HG02623 (cell line): ENCODE data around the gene SH3BP4.

ENCODE experiments used
- ATAC-seq: cut with Tn5 transposase; IDR thresholded peaks from one replicate; pipeline ENCODE4 v1.9.1; 2021; ENCODE audit warnings: moderate library complexity; ENCODE audit not compliant: unreplicated experiment

SH3BP4 gene

DNA sequence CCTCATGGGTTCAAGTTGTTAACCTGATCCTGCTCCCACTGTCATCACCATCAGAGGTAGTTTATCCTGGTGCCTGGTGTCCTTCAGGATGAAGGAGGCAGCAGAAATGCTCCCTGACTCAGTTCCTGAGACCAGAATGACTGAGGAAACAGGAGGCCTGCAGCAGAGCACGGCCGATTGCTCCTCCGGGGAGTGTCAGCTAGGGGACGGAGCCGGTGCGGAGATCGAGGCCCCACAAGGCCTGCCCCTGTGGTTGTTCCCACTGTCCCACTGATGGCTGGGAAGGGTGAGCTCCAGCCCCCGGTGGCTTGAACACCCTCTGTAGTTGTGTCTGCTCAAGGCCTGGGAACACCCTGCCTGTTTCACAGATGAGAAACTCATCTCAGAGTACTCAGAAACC, 45.6 kb downstream of the SH3BP4 start:
- ATAC-seq: no peak

DNA sequence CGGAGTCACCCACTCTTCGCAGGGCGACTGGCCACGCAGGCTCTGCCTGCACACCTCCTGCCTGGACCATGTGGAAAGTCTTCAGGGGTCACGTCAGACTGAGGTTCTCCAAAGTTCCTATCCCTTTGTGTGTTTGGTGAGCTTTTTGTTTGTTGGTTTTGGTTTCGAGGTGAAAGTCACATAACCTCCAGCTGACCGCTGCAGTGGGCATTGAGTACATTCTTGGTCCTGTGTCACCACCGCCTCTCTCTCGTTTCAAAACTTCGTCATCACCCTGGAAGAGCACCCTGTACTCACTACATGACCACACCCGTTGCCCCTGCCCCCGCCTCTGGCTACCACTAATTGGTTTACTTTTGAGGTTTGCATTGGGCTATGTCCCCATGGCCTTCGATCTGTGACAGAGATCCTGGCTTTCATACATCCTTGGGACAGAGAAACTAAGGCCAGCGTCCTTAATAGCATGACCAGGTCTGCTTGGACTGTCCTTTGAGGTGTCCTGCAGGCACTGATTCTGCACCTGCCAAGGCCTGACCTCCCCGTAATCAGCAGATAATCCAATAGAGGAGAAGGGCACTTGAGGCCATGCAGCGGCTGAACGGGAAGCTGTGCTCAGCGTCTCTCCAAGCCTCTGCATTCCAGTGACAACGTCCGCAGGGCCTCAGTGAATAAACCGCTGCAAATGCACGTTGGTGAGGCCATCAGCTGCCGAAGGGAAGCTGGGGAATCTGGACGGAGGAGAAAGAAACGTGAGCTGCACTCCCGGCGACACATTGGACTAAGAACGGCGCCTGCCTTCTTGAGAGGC, 46.8 kb downstream of the SH3BP4 start:
- ATAC-seq: no peak

DNA sequence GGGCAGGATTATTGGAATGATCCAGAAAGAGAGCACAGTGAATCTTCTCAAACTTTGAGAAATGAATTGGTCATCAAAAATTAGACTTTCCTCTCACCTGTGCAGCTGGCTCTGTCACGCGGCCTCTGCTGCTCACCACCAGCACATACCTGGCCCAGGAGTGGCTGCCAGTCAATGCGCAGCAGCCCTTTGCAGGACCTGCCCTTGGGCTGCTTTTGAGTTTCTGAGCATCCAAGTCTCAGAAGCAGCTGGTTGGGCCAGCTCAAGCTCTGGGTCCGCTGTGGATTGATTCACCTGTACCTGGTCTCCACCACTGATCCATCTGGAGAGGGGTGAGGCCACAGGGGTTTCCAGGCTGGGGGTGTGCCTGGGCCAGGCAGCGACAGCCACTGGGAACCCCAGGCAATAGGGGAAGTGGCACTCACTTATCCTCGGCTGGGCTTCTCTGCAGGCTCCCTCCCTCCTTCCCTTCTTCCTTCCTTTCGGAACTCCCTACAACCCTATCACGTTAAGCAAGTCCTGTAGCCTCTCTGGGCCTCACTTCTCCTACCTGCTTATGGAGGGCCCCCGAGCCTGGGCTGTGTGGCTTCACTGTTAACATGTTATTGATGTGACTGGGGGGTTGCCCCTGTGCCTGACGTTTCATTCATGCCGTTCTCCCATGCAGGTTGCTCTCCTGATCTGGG, 48.1 kb downstream of the SH3BP4 start:
- ATAC-seq: no peak

DNA sequence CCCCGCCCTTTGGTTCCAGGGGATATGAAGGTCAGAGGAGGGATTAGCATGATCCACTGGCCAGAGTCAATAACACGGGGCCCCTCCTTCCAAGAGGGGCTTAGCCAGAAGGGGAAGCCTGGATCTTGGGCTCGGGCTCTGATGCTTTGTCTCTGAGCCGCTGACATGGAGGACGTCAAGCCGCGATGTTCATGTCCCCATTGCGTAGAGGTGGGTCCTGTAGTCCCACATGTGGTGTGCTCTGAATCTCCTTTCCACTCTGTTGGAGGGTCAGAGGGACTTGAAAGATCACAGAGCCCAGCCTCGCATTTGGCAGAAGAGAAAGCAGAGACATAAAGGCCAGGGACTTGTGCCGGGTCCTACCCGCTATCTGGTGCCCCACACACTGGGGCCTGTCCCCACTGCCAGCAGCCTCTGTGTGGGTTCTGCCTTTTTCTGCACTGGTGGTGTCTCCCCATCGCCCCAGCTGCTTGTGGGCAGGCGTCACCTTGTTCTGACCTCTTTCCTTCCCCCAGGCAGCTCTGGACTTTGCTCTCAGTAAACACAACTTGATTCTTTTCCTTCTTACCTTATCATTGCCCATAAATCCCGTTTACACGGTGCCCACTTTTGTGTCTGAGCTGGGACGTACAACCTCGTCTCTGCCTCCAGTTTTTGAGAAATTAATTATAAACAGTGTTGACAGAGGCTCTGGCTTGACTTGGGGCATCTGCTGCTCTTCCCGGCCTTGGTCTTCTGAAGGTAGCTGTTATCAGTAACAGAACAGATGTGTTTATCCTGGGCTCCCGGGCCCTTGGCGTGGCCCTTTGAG, 48.8 kb downstream of the SH3BP4 start:
- ATAC-seq: no peak

DNA sequence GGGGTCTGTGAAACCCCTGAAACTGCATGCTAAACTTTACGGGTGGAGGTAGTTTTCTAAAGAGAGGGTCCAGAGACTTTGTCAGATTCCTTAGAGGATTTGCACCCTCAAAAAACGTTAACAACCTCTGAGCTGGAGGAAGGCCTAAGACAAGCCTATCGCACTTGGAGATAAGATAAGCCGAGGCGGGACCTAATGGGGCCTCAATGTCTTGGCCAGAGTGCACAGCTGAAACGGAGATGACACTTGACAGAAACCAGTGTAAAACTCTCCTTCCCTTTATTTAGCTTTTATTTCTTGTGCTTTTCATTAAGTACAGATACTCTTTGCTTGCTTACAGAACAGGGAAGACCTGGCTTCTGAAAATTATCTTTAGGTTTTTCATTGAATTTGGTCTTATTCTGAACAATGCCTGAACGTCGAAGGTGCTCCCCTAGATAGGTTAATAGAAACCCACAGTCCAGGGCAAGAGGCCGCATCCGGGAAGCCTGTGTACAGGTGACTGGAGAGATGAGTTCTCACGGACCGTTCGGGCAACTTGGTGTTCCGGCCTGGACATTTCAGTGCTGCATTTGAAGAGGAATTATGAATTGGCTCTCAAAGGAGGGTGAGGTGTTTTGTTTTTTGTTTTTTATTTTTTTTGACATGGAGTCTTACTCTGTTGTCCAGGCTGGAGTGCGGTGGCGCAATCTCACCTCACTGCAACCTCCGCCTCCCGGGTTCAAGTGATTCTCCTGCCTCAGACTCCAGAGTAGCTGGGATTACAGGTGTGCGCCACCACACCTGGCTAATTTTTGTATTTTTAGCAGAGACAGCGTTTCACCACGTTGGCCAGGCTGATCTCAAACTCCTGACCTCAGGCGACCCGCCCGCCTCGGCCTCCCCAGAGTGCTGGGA, 49.7 kb downstream of the SH3BP4 start:
- no peak for ATAC-seq

DNA sequence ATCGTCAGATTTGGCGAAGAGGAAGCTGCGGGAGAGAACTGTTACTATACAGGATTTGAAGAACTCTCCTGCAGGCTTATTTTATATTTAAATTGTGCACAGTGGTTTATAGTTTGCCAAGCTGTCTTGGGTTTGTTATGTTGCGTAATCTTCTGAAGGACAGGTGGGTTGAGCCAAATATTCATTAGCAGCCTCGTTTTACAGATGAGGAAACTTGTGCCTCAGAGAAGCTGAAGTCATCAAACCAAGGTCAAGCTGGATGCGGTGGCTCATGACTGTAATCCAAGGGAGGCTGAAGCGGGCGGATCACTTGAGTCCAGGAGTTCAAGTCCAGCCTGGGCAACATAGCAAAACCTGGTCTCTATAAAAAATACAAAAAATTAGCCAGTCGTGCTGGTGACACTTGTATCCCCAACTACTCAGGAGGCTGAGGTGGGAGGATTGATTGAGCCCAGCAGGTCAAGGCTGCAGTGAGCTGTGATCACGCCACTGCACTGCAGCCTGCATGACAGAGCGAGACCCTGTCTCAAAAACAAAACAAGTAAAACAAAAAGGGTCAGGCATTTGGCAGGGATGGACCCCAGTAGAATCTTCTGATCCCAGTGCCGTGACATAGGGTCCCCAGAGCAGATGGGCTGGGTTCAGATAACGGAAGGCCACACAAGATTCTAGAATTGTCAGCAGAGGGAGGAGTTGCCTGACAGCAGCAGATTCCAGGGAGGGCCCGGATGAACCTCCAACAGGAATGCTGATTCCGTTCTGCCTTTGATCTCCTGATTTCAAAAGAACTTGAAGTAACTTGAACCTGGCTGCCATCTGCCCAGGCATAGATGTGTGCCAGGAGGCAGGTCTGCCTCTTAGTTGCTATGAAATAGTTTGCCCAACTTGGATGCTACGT, 50.6 kb downstream of the SH3BP4 start:
- ATAC-seq: no peak

DNA sequence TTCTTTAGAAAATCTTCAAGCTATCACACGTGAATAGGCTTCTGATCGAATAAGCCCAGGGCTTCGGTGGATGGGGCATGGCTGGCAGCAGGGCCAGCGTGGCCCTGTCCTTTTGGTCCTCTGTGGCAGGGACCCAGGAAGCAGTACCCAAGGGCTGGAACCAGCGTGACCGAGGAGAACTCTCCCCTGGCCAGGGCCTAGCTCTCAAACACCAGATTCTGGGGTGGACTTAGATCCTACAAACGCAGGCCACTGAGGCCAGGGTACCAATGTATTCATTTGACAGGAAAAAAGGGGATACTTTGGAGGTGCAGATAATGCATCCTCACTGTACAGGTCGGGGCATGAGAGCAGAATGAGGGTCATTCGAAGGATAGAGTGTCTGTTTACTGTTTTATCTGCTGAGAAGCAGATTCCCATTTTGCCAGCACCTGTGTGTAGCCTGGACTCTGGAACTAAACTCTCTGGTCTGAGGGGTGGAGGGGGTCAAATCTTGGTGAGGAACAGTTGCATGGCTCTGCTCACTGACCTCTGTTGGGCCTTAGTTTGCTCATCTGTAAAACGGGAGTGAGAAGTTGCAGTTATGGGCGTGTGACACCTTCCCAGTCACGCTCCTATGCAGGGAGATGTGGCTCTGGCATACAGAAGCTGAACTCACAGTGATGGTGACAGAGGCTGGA, 51.4 kb downstream of the SH3BP4 start:
- no peak for ATAC-seq

DNA sequence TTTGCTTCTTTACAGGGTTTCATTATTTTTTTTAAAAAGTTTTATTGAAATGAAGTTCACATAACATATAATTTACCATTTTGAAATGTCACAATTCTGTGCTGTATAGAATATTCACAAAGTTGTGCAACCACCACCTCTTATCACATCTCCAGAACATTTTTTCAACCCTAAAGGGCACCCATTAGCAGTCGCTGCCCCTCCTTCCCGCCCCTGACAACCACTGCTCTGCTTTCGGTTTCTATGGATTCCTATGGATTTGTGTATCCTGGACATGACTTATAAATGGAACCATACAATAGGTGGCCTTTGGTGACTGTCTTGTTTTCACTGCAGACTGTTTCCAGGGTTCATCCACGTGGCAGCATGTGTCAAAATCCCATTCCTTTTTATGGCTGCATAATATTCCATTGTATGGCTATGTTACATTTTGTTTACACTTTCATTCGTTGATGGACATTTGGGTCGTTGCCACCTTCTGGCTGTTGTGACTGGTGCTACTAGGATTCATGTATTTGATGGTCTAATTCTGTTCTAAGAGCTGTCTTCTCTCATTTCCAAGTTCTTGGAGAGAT, 52.6 kb downstream of the SH3BP4 start:
- ATAC-seq: no peak

DNA sequence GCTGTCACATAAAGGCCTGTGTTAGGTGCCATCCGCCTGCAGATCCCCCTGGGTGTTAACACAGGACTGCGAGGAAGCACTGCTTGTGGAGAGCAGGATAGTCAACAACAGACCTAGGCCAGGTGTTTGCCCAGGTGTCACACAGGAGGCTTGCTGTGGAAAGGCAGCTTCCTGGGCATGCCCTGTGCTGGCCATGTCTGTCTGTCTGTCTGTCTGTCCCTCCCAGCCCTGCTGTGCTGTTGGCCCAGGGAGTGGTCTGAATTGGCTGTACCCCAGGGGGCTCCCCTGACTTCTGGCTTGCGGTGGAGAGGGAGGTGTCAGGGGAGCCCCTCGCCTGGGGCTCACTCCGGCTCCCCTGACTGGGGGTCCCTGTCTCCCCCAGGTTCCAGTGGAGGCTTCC, 53.2 kb downstream of the SH3BP4 start:
- ATAC-seq: no peak

DNA sequence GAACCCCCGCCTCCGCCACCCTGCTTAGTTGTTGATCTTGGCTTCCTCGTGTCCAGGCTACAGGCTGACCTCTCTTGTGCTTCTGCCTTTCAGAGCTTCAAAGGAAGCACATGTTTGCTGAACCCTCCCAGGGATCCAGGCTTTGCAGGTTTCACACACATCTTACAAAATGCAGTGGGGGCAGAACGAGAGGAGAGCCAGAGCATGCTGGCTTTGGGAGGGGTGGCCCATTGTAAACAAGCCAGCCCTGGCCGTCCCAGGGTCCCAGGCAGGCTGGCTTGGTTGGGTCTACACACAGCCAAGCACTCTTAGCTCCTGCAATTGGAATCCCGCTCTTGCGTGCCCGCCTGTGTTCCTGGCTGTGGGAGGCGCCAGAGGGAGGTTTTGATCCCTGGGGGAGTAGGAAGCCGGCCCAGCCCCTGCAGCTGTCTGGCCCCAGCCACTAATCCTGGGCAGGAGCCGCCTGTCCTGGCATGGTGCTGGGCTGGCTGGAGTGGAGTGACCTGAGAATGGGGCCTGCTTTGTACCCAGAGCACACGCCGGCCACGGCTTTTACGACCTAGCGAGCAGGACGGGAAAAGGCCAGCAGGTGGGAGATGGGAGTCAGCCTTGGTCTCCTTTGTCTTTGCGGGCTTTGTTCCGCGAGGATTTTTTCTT, 53.9 kb downstream of the SH3BP4 start:
- ATAC-seq: no peak

DNA sequence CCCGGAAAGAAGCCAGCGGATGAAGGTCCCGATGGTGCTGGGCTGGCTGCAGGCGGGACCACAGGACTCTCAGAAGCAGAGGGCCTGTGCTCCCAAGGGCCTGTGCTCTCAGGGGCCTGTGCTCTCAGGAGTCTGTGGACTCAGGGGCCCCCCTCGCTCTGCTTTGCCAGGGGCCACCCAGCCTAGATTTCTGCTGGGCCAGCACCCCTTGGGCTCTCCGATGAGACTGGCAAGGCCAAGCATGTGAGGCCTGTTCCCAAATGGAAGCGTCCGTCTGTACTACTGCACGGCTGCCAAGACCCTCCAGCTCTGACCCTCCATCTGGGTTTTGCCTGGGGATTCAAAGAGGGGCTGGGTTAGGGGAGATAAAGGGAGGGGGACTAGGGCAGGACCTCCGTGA, 54.6 kb downstream of the SH3BP4 start:
- no peak for ATAC-seq

DNA sequence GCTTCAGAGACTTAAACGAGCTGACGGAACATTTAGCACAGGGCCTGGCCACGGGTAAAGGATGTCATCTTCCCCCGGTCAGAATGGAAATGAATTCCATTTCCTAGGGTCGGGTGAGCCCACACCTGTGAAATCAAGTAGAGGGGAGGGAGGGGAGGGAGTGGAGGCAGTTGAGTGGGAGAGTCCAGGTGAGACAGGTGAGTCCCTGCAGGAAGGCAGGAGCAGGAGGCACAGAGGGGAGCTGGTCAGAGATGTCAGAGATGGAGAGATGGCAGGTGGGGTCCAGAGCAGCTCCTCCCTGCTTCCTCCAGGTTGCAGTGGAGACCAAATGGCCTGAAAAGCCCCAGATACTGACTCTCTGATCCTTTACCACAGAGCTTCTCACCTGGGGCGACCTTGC, 55.2 kb downstream of the SH3BP4 start:
- no peak for ATAC-seq

DNA sequence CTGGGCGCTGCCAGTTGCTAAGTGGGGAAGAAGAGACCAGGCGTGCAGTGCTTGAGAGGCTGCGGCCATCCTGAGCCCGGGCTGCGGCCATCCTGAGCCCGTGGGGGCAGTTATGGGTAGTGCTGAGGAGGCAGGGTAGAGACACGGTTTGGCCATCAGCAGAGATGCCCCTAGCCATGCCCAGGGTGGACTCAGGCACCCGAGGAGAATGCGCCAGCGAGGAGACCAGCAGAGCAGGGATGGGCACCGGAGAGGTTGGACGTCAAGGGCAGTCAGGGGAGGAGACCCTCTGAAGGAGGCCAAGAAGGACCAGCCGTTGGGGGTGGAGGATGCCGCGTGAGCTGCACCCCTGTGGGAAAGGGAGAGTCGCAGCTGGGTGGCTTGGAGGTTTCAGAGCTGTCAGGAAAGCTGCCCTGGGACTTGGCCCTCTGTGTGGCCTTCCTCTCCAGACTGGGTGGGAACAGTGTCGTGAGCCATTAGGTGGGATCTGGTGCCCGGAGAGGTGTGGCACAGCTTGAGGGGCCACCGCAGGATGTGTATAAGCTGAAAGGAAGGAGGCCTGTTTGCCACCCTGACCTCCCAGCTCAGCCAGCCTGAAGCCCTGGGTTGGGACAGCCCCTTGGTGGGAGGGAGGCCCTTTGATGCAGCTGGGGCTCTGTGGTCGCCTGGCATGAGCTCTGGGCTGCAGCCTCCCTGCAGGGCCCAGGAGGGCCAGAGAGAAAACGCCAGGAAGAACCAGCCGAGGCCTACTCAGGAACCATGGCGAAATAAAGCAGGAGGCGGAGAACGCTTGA, 56.0 kb downstream of the SH3BP4 start:
- no peak for ATAC-seq

DNA sequence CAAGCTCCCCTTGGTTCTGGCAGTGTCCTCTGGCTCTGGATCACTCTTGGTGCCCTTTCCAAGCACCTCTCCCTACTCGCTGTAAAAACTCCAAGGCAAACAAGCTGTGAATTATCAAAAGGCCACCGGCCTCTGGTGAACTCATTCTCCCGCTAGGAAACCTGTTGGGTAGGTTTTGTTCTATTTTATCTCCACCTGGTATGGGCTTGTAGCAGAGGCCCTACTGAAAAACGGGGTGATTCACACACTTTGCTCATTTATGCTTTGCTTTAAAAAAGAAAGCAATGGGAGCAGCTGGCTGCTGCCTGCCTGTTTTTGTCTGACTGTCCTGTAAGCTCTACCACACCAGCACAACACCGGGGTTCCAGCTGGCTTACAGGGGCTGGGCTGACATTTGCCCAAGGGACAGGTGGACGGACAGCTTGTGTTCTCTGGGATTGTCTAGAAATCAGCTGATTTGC, 56.8 kb downstream of the SH3BP4 start:
- ATAC-seq: no peak

DNA sequence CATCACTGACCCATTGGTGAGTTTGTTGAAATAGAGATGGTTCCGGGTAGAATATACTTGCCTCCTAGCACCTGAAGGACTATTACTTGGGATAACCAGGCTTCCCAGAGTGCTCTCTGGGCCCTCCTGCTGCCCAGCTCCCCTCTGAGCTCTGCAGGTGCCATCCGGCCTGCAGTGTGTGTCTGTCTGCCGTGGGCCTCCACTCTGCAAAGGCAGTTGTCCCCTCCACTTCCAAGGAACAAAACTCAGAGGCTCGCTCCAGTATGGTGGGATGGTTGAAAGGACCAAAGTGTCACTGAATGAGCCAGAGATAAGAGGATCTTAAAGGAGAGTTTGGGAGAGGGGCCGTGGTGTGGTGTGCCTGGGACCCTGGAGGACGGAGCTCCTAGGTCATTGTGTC, 57.3 kb downstream of the SH3BP4 start:
- no peak for ATAC-seq

DNA sequence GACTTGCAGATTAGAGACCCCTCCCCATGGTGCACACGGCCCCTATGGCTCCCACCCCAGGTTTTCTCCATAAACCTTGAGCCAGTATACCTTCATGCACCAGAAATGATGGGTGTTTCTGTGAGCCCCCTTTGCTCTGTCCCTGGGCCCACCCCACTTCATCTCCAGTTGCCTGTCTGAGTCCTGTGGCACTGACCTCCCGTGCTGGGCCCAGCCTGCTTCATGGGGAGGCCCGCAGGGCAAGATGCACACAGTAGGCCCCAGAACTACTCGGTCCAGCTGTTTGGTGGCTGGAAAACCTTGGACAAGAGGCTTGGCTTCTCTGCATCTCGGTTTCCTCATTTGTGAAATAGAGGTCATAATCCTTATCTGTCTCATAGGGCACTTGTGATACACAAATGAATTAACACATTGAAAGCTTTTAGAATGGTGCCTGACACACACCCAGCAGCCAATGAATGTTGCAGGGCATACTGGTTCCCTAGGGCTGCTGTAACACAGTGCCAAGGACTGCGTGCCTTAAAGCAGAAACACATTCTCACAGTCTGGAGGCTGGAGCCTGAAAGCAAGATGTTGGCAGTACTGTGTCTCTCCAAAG, 58.4 kb downstream of the SH3BP4 start:
- no peak for ATAC-seq

DNA sequence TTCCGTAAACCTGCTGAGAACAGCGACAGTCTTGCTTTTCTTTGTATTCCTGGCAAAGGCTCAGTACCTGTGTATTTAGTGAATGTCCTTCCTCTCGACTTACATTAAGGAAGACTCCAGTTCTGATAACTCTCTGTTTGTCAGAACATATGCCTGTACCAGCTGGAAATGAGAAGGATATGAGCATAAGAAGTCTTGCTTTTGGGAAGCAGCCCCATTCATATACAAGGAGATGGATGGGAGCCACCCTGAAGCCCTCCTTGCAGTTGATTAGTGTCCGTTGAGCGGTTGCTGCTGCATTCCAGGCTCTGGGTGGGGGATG, 59.8 kb downstream of the SH3BP4 start:
- no peak for ATAC-seq
